ENCODE data around the gene SLC6A17.

Gene SLC6A17

GRCh38 chr1:110195196-110195595 lies 44.9 kb downstream of the SLC6A17 start:
- peaks cover 4% of the 10 kb centered on the region for H3K27me3 Mint-ChIP-seq
- H3K27ac Mint-ChIP-seq: no peak overlapping the region
- H3K4me3 Mint-ChIP-seq: no peak overlapping the region
- intact Hi-C loops (cut with micrococcal nuclease): no loop called here
- no peaks in the 10 kb centered on the region for H3K9me3 Mint-ChIP-seq
- no peaks in the 10 kb centered on the region for H3K4me1 Mint-ChIP-seq (ENCODE audit: low read depth)
- no peaks in the 10 kb centered on the region for H3K36me3 Mint-ChIP-seq (ENCODE audit: low read depth)

- Mint-ChIP-seq H3K9me3 (no peaks in the 10 kb centered on the region), H3K4me1 (ENCODE audit: low read depth) (no peaks in the 10 kb centered on the region), H3K4me3 (no peak overlapping the region), H3K27ac (no peak overlapping the region), H3K27me3 (peaks cover 3% of the 10 kb centered on the region), H3K36me3 (ENCODE audit: low read depth) (no peaks in the 10 kb centered on the region)
- intact Hi-C loops (cut with micrococcal nuclease): no loop called here
These were observed 46.8 kb downstream of the SLC6A17 start for GRCh38 chr1:110196917-110197765.

- Mint-ChIP-seq H3K27me3 (peaks cover 3% of the 10 kb centered on the region), H3K36me3 (ENCODE audit: low read depth) (no peaks in the 10 kb centered on the region), H3K4me3 (no peak overlapping the region), H3K27ac (no peak overlapping the region), H3K9me3 (no peaks in the 10 kb centered on the region), H3K4me1 (ENCODE audit: low read depth) (no peaks in the 10 kb centered on the region)
- intact Hi-C loops (cut with micrococcal nuclease): no loop called here
These were observed 47.8 kb downstream of the SLC6A17 start for GRCh38 chr1:110197905-110198629.

GRCh38 chr1:110198746-110199145 lies 48.5 kb downstream of the SLC6A17 start:
- Mint-ChIP-seq H3K4me3 (no peak overlapping the region), H3K36me3 (ENCODE audit: low read depth) (no peaks in the 10 kb centered on the region), H3K4me1 (ENCODE audit: low read depth) (no peaks in the 10 kb centered on the region), H3K27me3 (peaks cover 3% of the 10 kb centered on the region), H3K9me3 (no peaks in the 10 kb centered on the region), H3K27ac (no peak overlapping the region)
- intact Hi-C loops (cut with micrococcal nuclease): no loop called here

GRCh38 chr1:110200190-110200589 lies 49.9 kb downstream of the SLC6A17 start:
- no peaks in the 10 kb centered on the region for H3K4me1 Mint-ChIP-seq (ENCODE audit: low read depth)
- no peaks in the 10 kb centered on the region for H3K9me3 Mint-ChIP-seq
- intact Hi-C loops (cut with micrococcal nuclease): loop anchor here (5.0 kb wide), 1 partner anchor 207 kb away; the partner anchor contains the start of gene LAMTOR5
- peaks cover 3% of the 10 kb centered on the region for H3K27me3 Mint-ChIP-seq
- no peaks in the 10 kb centered on the region for H3K36me3 Mint-ChIP-seq (ENCODE audit: low read depth)
- no peak overlapping the region for H3K27ac Mint-ChIP-seq
- H3K4me3 Mint-ChIP-seq: no peak overlapping the region

GRCh38 chr1:110200666-110201065 lies 50.4 kb downstream of the SLC6A17 start:
- no peak overlapping the region for H3K27ac Mint-ChIP-seq
- H3K9me3 Mint-ChIP-seq: no peaks in the 10 kb centered on the region
- H3K4me1 Mint-ChIP-seq (ENCODE audit: low read depth): no peaks in the 10 kb centered on the region
- intact Hi-C loops (cut with micrococcal nuclease): loop anchor here (5.0 kb wide), 1 partner anchor 207 kb away; the partner anchor contains the start of gene LAMTOR5
- H3K27me3 Mint-ChIP-seq: peaks cover 3% of the 10 kb centered on the region
- no peaks in the 10 kb centered on the region for H3K36me3 Mint-ChIP-seq (ENCODE audit: low read depth)
- no peak overlapping the region for H3K4me3 Mint-ChIP-seq

- Mint-ChIP-seq H3K9me3 (no peaks in the 10 kb centered on the region), H3K27me3 (peaks cover 3% of the 10 kb centered on the region), H3K4me3 (no peak overlapping the region), H3K4me1 (ENCODE audit: low read depth) (no peaks in the 10 kb centered on the region), H3K36me3 (ENCODE audit: low read depth) (no peaks in the 10 kb centered on the region), H3K27ac (no peak overlapping the region)
- intact Hi-C loops (cut with micrococcal nuclease): loop anchor here (5.0 kb wide), 1 partner anchor 206 kb away; the partner anchor contains the start of gene LAMTOR5
These were observed 51.0 kb downstream of the SLC6A17 start for GRCh38 chr1:110201157-110201825.

GRCh38 chr1:110203021-110203661 lies 52.8 kb downstream of the SLC6A17 start:
- Mint-ChIP-seq H3K9me3 (no peaks in the 10 kb centered on the region), H3K4me3 (no peak overlapping the region), H3K36me3 (ENCODE audit: low read depth) (no peaks in the 10 kb centered on the region), H3K4me1 (ENCODE audit: low read depth) (no peaks in the 10 kb centered on the region), H3K27ac (no peak overlapping the region), H3K27me3 (peaks cover 5% of the 10 kb centered on the region)
- intact Hi-C loops (cut with micrococcal nuclease): loop anchor here (1.0 to 5.0 kb wide), 4 partner anchors 109 to 294 kb away; partner anchors contain the start of gene LAMTOR5

- peaks cover 7% of the 10 kb centered on the region for H3K27me3 Mint-ChIP-seq
- H3K9me3 Mint-ChIP-seq: no peaks in the 10 kb centered on the region
- intact Hi-C loops (cut with micrococcal nuclease): no loop called here
- no peaks in the 10 kb centered on the region for H3K36me3 Mint-ChIP-seq (ENCODE audit: low read depth)
- H3K27ac Mint-ChIP-seq: no peak overlapping the region
- H3K4me3 Mint-ChIP-seq: no peak overlapping the region
- H3K4me1 Mint-ChIP-seq (ENCODE audit: low read depth): peaks cover 10% of the 10 kb centered on the region
These were observed 54.9 kb downstream of the SLC6A17 start for GRCh38 chr1:110205156-110205555.

- intact Hi-C loops (cut with micrococcal nuclease): no loop called here
- H3K27me3 Mint-ChIP-seq: peaks cover 6% of the 10 kb centered on the region
- no peak overlapping the region for H3K4me3 Mint-ChIP-seq
- peaks cover 10% of the 10 kb centered on the region for H3K4me1 Mint-ChIP-seq (ENCODE audit: low read depth)
- H3K36me3 Mint-ChIP-seq (ENCODE audit: low read depth): no peaks in the 10 kb centered on the region
- no peak overlapping the region for H3K27ac Mint-ChIP-seq
- no peaks in the 10 kb centered on the region for H3K9me3 Mint-ChIP-seq
These were observed 55.4 kb downstream of the SLC6A17 start for GRCh38 chr1:110205591-110206155.

GRCh38 chr1:110206261-110206920 lies 56.1 kb downstream of the SLC6A17 start:
- H3K27ac Mint-ChIP-seq: no peak overlapping the region
- H3K4me1 Mint-ChIP-seq (ENCODE audit: low read depth): peaks cover 17% of the 10 kb centered on the region
- no peaks in the 10 kb centered on the region for H3K9me3 Mint-ChIP-seq
- H3K27me3 Mint-ChIP-seq: peaks cover 13% of the 10 kb centered on the region
- H3K36me3 Mint-ChIP-seq (ENCODE audit: low read depth): no peaks in the 10 kb centered on the region
- H3K4me3 Mint-ChIP-seq: no peak overlapping the region
- intact Hi-C loops (cut with micrococcal nuclease): no loop called here

- Mint-ChIP-seq H3K27me3 (peaks cover 27% of the 10 kb centered on the region), H3K27ac (no peak overlapping the region), H3K36me3 (ENCODE audit: low read depth) (no peaks in the 10 kb centered on the region), H3K4me3 (no peak overlapping the region), H3K4me1 (ENCODE audit: low read depth) (peaks cover 26% of the 10 kb centered on the region), H3K9me3 (no peaks in the 10 kb centered on the region)
- intact Hi-C loops (cut with micrococcal nuclease): loop anchor here (1.0 kb wide), 1 partner anchor 104 kb away; no protein-coding TSS in a partner anchor
These were observed 57.5 kb downstream of the SLC6A17 start for GRCh38 chr1:110207831-110208230.
